Right lobe of liver (tissue), 6 donors: ENCODE results near the gene SWI5. TPM values are rescaled to one million over a fixed set of nuclear protein-coding genes. Genes with fewer than 3 reads are reported as not detected.

Source experiments
- ATAC-seq, 4 donors: fragments of 200-7000 bp; cut with Tn5 transposase; one replicate each; pipeline ENCODE4 v1.9.1; 2020; ENCODE audit warnings: mild to moderate bottlenecking in 4 of 4, moderate library complexity in 4 of 4
- DNase-seq, 3 donors: peaks; one replicate each; pipeline ENCODE4 v3.0.0-alpha.2; 2020
- H3K27ac ChIP-seq, 3 donors: fragments of 200-600 bp; one replicate each; pipeline ENCODE4 v1.8.0; 2022
- H3K27me3 ChIP-seq, 2 donors: fragments of 200-600 bp; one replicate each; pipeline ENCODE4 v1.8.0; 2022
- H3K36me3 ChIP-seq, 4 donors: fragments of 200-600 bp; sonication (generic) in 1 of 4; one replicate each; pipeline versions ENCODE4 v1.5.1 to v1.8.0; 2017 to 2022; ENCODE audit warnings: control low read depth in 1 of 4
- H3K4me1 ChIP-seq, 4 donors: fragments of 200-600 bp; sonication (generic) in 1 of 4; one replicate each; pipeline versions ENCODE4 v1.5.1 to v1.8.0; 2017 to 2022; ENCODE audit warnings: control low read depth in 1 of 4
- H3K4me3 ChIP-seq, 3 donors: fragments of 200-600 bp; one replicate each; pipeline ENCODE4 v1.8.0; 2022
- H3K9me3 ChIP-seq, 4 donors: fragments of 200-600 bp; sonication (generic) in 1 of 4; one replicate each; pipeline versions ENCODE4 v1.5.1 to v1.8.0; 2017 to 2022; ENCODE audit warnings: control low read depth in 1 of 4
- CTCF ChIP-seq, 4 donors: fragments of 200-600 bp in 3 of 4; fragments of 450-650 bp in 1 of 4; IDR thresholded peaks; one replicate each; pipeline versions ENCODE4 v1.5.1 to v1.8.0; 2016 to 2022; ENCODE audit warnings: antibody characterized with exemption in 4 of 4, mild to moderate bottlenecking in 2 of 4
- POLR2A ChIP-seq: fragments of 450-650 bp; IDR thresholded peaks from one replicate; pipeline ENCODE4 v1.6.1; 2017; ENCODE audit warnings: antibody characterized with exemption, mild to moderate bottlenecking
- WGBS: methylation state at CpG from one replicate; pipeline ENCODE4 v1.1.6; 2018; ENCODE audit warnings: low coverage, low lambda C conversion rate; ENCODE audit not compliant: insufficient coverage; ENCODE audit errors: missing lambda C conversion rate; 5-methylcytosine and 5-hydroxymethylcytosine counted together
- intact Hi-C, 2 donors: fragments of 100-400 bp; cut with DNase I; formaldehyde crosslinking; loops; one replicate each; pipeline versions ENCODE4 v1.11.2 to v1.14.1; 2022
- microRNA counts: library from miRNA; unstranded; fragments of <30 nt; microRNA quantifications from one replicate; lab custom pipeline; 2016
- microRNA-seq, 2 donors: library from miRNA; unstranded; fragments of <30 nt; microRNA quantifications; one replicate each; pipeline ENCODE4, GENCODE V29; 2019 to 2020
- small RNA-seq, 2 experiments: library from RNA; depleted of rRNA; stranded (forward); fragments of <200 nt; gene quantifications; one replicate each; pipeline ENCODE3, GENCODE V24; 2016
- total RNA-seq, 6 experiments: library from RNA; depleted of rRNA in 2 of 6; stranded (reverse); fragments of >200 nt in 2 of 6; fragmentation: NEBNext Ultra II Directional in 3 of 6; extraction: Animal tissue kit (Norgen Biotek cat#: 25700) in 3 of 6; gene quantifications; one replicate each; pipeline versions ENCODE4 v1.1.0 to v1.2.4, GENCODE V29; 2016 to 2023
- donor health status: DM: no; HTN: yes; CAD: no.
- donor health status: DM: no; HTN: no; CAD: no.
- donor health status: DM: no; HTN: no; CAD: no.
- donor health status: DM: no; HTN: yes; CAD: no.
- donor health status: DM: no; HTN: yes; CAD: no.

SWI5 gene
- total RNA-seq, 6 experiments from 2014 or later, result 10.8 to 17.3 (median 14.3) TPM

GRCh38 chr9:128337936-128338335 is 61.9 kb downstream of the SWI5 start:
- Histone ChIP-seq H3K27ac (no peak overlapping the region), H3K36me3 (peaks cover 0 to 3% (median under 1%) of the 10 kb centered on the region in 4 donors), H3K27me3 (no peaks in the 10 kb centered on the region), H3K4me1 (peaks cover 0 to 6% (median 0%) of the 10 kb centered on the region in 4 donors), H3K9me3 (no peaks in the 10 kb centered on the region), H3K4me3 (no peak overlapping the region)
- no peak for TF ChIP-seq CTCF (IDR thresholded peaks at IDR 0.05)
- TF ChIP-seq POLR2A, result no peak
- no peak for DNase-seq
- 90% methylated on average over 6 of the region's 7 CpGs for WGBS
- intact Hi-C loops, result no loop called here
- no peak for ATAC-seq

MicroRNAs within 50 kb of the gene (microRNA counts, 767-probe panel; counts per million panel counts)
- 237 counts per million for microRNA hsa-miR-199b-5p (lab: Ali Mortazavi, UCI)
- 237 counts per million for microRNA hsa-miR-3154 (lab: Ali Mortazavi, UCI)

Small RNA genes within 50 kb of the gene (microRNA-seq; reads per million reads assigned to microRNA genes)
- gene MIR199B, result 26.6 to 31.6 reads per million in 2 donors
- gene MIR3154, result 0 reads per million in 2 donors

Small RNA genes within 50 kb of the gene (small RNA-seq; reads per million reads assigned to genes)
- 3.7 to 4.0 reads per million in 2 experiments for gene MIR199B
- 0 reads per million in 2 experiments for gene MIR3154

Other genes starting within 250 kb of the SWI5 start
- 1 to 10 TPM; 3.9 to 6.8 (median 5.7) TPM for gene NAIF1, start 209.0 kb upstream of the SWI5 start, total RNA-seq
- 10 to 100 TPM; 21.2 to 81.5 (median 53.3) TPM for gene SLC25A25, start 208.0 kb upstream of the SWI5 start, total RNA-seq
- 10 to 100 TPM; 27.2 to 67.2 (median 30.5) TPM for gene PTGES2, start 148.5 kb upstream of the SWI5 start, total RNA-seq
- gene LCN2, start 126.8 kb upstream of the SWI5 start, total RNA-seq, result 10 to 100 TPM in 4 of 6 experiments, 1 to 10 TPM in 2; 2.7 to 81.8 (median 18.1) TPM
- gene BBLN, start 116.0 kb upstream of the SWI5 start, total RNA-seq, result 100 to 1,000 TPM in 2 of 6 experiments, 10 to 100 TPM in 4; 13.5 to 192 (median 17.7) TPM
- gene CIZ1, start 84.7 kb upstream of the SWI5 start, total RNA-seq, result 10 to 100 TPM; 15.9 to 33.5 (median 24.0) TPM
- gene DNM1, start 72.9 kb upstream of the SWI5 start, total RNA-seq, result 1 to 10 TPM in 4 of 6 experiments, under 1 TPM in 2; 0.43 to 3.1 (median 1.8) TPM
- gene GOLGA2, start 269 bp upstream of the SWI5 start, total RNA-seq, result 10 to 100 TPM; 25.0 to 53.0 (median 35.5) TPM
- 10 to 100 TPM; 16.7 to 35.5 (median 24.5) TPM for gene TRUB2, start 46.2 kb downstream of the SWI5 start, total RNA-seq
- 10 to 100 TPM; 22.3 to 67.5 (median 30.3) TPM for gene COQ4, start 46.6 kb downstream of the SWI5 start, total RNA-seq
- 10 to 100 TPM; 15.8 to 97.3 (median 24.1) TPM for gene SLC27A4, start 64.3 kb downstream of the SWI5 start, total RNA-seq
- 10 to 100 TPM; 16.6 to 25.9 (median 22.2) TPM for gene URM1, start 95.1 kb downstream of the SWI5 start, total RNA-seq
- 1 to 10 TPM; 1.3 to 3.1 (median 2.2) TPM for gene CERCAM, start 144.6 kb downstream of the SWI5 start, total RNA-seq
- gene ODF2, start 179.7 kb downstream of the SWI5 start, total RNA-seq, result 10 to 100 TPM in 3 of 6 experiments, 1 to 10 TPM in 3; 5.5 to 17.1 (median 10.8) TPM
- 10 to 100 TPM; 10.5 to 15.9 (median 13.2) TPM for gene GLE1, start 228.4 kb downstream of the SWI5 start, total RNA-seq